SK-N-SH treated with all-trans-retinoic acid at 6 μM for 48 hours (cell line): ENCODE data around the gene LSM4.

Experiments
- ATAC-seq: fragments of 200-7000 bp; cut with Tn5 transposase; 3 replicates; pipeline ENCODE4 v1.9.1; 2020; ENCODE audit warnings: mild to moderate bottlenecking, moderate library complexity
- ARNTL ChIP-seq: fragments of 450-650 bp; formaldehyde crosslinking; IDR thresholded peaks from 2 replicates; pipeline ENCODE4 v1.5.0; 2020; ENCODE audit warnings: low read depth, mild to moderate bottlenecking, moderate library complexity, borderline replicate concordance
- BACH2 ChIP-seq: fragments of 250-450 bp; sonication (Bioruptor Pico); IDR thresholded peaks from 2 replicates; pipeline ENCODE4 v1.9.0; 2021; ENCODE audit warnings: mild to moderate bottlenecking, borderline replicate concordance
- ESRRG ChIP-seq: fragments of 250-450 bp; sonication (Bioruptor Pico); IDR thresholded peaks from 2 replicates; pipeline ENCODE4 v1.6.1; 2021; ENCODE audit warnings: mild to moderate bottlenecking
- GLIS3 ChIP-seq: fragments of 250-450 bp; sonication (Bioruptor Pico); IDR thresholded peaks from 2 replicates; pipeline ENCODE4 v1.5.0; 2020; ENCODE audit warnings: mild to moderate bottlenecking, moderate library complexity
- ISL1 ChIP-seq: fragments of 250-450 bp; sonication (Bioruptor Pico); IDR thresholded peaks from 2 replicates; pipeline ENCODE4 v2.1.2; 2022; ENCODE audit warnings: mild to moderate bottlenecking, moderate library complexity
- OSR1 ChIP-seq: fragments of 250-450 bp; sonication (Bioruptor Pico); IDR thresholded peaks from 2 replicates; pipeline ENCODE4 v1.8.0; 2022; ENCODE audit warnings: moderate library complexity, mild to moderate bottlenecking, inconsistent platforms
- RARB ChIP-seq: fragments of 250-450 bp; sonication (Bioruptor Pico); IDR thresholded peaks from 2 replicates; pipeline ENCODE4 v1.8.0; 2021; ENCODE audit warnings: mild to moderate bottlenecking, moderate library complexity
- SNAI2 ChIP-seq: fragments of 250-450 bp; sonication (Bioruptor Pico); IDR thresholded peaks from 2 replicates; pipeline ENCODE4 v1.5.0; 2020; ENCODE audit warnings: mild to moderate bottlenecking, moderate library complexity
- TCF4 ChIP-seq: fragments of 250-450 bp; sonication (Bioruptor Pico); IDR thresholded peaks from 2 replicates; pipeline ENCODE4 v1.8.0; 2021; ENCODE audit warnings: mild to moderate bottlenecking, moderate library complexity, borderline replicate concordance
- TOX ChIP-seq: fragments of 250-450 bp; sonication (Bioruptor Pico); IDR thresholded peaks from 2 replicates; pipeline ENCODE4 v1.8.0; 2021; ENCODE audit warnings: mild to moderate bottlenecking, moderate library complexity, borderline replicate concordance
- ZC3H10 ChIP-seq: fragments of 250-450 bp; sonication (Bioruptor Pico); IDR thresholded peaks from 2 replicates; pipeline ENCODE4 v1.5.1; 2021; ENCODE audit warnings: mild to moderate bottlenecking, moderate library complexity
- ZFP3 ChIP-seq: fragments of 250-450 bp; sonication (Bioruptor Pico); IDR thresholded peaks from 2 replicates; pipeline ENCODE4 v1.5.0; 2020; ENCODE audit warnings: mild to moderate bottlenecking, moderate library complexity
- ZFP30 ChIP-seq: fragments of 450-650 bp; formaldehyde crosslinking; IDR thresholded peaks from 2 replicates; pipeline ENCODE4 v1.5.0; 2022; ENCODE audit warnings: mild to moderate bottlenecking, moderate library complexity
- ZNF565 ChIP-seq: fragments of 450-650 bp; formaldehyde crosslinking; conservative IDR thresholded peaks from 2 replicates; pipeline ENCODE4 v1.5.0; 2020; ENCODE audit warnings: low read depth, mild to moderate bottlenecking, moderate library complexity
- ZNF70 ChIP-seq: fragments of 450-650 bp; formaldehyde crosslinking; IDR thresholded peaks from 2 replicates; pipeline ENCODE4 v1.5.0; 2020; ENCODE audit warnings: mild to moderate bottlenecking, moderate library complexity
- TF ChIP-seq, protein P1 (sequence below): fragments of 250-450 bp; sonication (Bioruptor Pico); IDR thresholded peaks from 2 replicates; pipeline ENCODE4 v1.8.0; 2021; ENCODE audit warnings: low read depth, mild to moderate bottlenecking, moderate library complexity, borderline replicate concordance
- TF ChIP-seq, protein P2 (sequence below): fragments of 250-450 bp; sonication (Bioruptor Pico); IDR thresholded peaks from 2 replicates; pipeline ENCODE4 v1.8.0; 2020; ENCODE audit warnings: mild to moderate bottlenecking, moderate library complexity, borderline replicate concordance
- TF ChIP-seq, protein P3 (sequence below): fragments of 250-450 bp; sonication (Bioruptor Pico); IDR thresholded peaks from 2 replicates; pipeline ENCODE4 v1.5.1; 2021; ENCODE audit warnings: mild to moderate bottlenecking, moderate library complexity
- TF ChIP-seq, protein P4 (sequence below): fragments of 250-450 bp; sonication (Bioruptor Pico); IDR thresholded peaks from 2 replicates; pipeline ENCODE4 v1.5.0; 2020; ENCODE audit warnings: mild to moderate bottlenecking, moderate library complexity

Gene LSM4

DNA sequence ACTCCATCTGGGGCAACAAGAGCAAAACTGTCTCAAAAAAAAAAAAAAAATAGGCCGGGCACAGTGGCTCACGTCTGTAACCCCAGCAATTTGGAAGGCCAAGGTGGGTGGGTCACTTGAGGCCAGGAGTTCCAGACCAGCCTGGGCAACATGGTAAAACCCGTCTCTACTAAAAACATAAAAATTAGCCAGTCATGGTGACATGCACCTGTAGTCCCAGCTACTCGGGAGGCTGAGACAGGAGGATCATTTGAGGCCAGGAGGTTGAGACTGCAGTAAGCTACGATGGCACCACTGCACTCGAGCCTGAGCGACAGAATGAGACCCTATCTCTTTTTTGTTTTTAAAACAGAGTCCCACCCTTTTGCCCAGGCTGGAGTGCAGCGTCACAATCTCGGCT lies 52.5 kb downstream of the LSM4 start (continued):
- TF ChIP-seq TOX (CRISPR knock-in tag), result no peak

DNA sequence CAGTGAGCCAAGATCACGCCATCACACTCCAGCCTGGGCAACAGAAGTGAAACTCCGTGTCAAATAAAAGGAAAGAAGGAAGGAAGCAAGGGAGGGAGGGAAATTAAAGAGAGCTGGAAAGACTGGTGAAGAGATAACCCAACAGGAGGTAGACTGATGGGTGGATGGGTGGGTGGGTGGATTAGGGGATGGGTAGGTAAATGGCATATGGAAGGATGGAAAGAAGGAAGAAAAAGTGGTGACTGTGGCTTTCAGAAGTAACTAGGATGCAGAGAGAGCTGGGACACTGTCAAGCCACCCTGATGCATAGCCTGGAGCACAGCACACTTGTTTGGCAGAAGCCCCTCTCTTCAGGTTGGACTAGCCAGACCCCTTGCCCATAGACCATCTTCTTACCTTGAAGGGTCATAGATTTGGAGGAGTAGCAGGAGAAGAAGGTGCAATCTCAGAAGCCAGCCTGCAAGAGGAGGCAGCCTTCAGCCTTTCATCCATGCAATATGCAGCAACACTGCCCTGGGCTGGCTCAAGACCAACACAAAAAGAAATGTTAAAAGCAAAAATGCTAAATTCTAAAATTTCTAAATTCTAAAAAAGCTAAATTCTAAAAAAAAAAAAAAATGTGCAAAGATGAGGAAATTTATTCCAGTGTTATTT lies 53.7 kb downstream of the LSM4 start:
- TF ChIP-seq SNAI2 (CRISPR knock-in tag) (no peak), BACH2 (CRISPR knock-in tag) (no peak), ARNTL (no peak), ZFP3 (CRISPR knock-in tag) (no peak)
- TF ChIP-seq, protein P1, sequence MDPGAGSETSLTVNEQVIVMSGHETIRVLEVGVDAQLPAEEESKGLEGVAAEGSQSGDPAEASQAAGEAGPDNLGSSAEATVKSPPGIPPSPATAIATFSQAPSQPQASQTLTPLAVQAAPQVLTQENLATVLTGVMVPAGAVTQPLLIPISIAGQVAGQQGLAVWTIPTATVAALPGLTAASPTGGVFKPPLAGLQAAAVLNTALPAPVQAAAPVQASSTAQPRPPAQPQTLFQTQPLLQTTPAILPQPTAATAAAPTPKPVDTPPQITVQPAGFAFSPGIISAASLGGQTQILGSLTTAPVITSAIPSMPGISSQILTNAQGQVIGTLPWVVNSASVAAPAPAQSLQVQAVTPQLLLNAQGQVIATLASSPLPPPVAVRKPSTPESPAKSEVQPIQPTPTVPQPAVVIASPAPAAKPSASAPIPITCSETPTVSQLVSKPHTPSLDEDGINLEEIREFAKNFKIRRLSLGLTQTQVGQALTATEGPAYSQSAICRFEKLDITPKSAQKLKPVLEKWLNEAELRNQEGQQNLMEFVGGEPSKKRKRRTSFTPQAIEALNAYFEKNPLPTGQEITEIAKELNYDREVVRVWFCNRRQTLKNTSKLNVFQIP (CRISPR knock-in tag), result no peak

DNA sequence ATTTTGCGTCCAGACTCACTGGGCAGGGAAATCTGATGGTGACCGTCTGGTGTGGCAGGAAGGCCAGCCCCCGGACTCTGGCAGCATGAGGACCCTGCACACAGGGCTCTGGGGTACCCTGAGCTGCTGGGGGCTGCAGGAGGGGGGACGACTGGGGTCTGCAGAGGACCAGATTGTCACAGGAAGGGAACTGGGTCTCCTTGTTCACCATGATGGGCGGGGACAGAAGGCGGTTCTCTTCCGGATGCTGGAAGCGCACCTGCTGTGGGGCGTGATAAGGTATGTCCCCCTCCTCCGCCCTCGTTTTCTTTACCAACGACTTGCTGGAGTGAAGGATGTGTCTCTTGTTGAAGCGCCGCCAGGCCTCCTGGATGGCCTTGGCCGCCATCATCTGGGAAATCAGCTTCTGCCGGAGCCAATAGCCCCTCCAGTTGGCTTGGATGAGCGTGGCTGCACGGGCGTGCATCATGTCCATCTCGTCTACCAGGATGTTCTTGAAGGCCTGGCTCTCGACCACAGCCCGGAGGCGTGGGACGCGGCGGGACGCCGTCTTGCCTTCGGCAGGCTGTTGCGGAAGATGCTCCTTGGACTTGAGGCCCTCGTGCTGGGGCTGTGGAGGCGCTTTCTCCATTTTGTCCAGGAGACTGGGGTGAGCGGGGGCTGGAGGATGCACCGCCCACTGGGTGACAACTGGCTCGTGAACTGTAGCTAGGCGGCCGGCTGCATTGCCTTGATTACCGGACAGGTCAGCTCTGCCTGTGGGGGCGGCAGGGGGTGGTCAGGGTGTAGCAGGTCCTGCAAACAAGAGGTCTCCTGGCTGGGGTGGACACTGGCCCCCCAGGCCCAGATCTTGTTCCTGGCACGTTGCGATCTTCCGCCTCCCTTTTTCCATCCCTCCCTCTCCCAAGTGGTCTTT lies 55.8 kb downstream of the LSM4 start:
- no peak for TF ChIP-seq SNAI2 (CRISPR knock-in tag)
- no peak for TF ChIP-seq ZFP3 (CRISPR knock-in tag)
- TF ChIP-seq RARB, result no peak
- TF ChIP-seq ESRRG, result no peak
- TF ChIP-seq, protein P2, sequence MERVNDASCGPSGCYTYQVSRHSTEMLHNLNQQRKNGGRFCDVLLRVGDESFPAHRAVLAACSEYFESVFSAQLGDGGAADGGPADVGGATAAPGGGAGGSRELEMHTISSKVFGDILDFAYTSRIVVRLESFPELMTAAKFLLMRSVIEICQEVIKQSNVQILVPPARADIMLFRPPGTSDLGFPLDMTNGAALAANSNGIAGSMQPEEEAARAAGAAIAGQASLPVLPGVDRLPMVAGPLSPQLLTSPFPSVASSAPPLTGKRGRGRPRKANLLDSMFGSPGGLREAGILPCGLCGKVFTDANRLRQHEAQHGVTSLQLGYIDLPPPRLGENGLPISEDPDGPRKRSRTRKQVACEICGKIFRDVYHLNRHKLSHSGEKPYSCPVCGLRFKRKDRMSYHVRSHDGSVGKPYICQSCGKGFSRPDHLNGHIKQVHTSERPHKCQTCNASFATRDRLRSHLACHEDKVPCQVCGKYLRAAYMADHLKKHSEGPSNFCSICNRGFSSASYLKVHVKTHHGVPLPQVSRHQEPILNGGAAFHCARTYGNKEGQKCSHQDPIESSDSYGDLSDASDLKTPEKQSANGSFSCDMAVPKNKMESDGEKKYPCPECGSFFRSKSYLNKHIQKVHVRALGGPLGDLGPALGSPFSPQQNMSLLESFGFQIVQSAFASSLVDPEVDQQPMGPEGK (CRISPR knock-in tag), result no peak
- TF ChIP-seq, protein P3, sequence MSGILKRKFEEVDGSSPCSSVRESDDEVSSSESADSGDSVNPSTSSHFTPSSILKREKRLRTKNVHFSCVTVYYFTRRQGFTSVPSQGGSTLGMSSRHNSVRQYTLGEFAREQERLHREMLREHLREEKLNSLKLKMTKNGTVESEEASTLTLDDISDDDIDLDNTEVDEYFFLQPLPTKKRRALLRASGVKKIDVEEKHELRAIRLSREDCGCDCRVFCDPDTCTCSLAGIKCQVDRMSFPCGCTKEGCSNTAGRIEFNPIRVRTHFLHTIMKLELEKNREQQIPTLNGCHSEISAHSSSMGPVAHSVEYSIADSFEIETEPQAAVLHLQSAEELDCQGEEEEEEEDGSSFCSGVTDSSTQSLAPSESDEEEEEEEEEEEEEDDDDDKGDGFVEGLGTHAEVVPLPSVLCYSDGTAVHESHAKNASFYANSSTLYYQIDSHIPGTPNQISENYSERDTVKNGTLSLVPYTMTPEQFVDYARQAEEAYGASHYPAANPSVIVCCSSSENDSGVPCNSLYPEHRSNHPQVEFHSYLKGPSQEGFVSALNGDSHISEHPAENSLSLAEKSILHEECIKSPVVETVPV (CRISPR knock-in tag), result no peak
- TF ChIP-seq, protein P4, sequence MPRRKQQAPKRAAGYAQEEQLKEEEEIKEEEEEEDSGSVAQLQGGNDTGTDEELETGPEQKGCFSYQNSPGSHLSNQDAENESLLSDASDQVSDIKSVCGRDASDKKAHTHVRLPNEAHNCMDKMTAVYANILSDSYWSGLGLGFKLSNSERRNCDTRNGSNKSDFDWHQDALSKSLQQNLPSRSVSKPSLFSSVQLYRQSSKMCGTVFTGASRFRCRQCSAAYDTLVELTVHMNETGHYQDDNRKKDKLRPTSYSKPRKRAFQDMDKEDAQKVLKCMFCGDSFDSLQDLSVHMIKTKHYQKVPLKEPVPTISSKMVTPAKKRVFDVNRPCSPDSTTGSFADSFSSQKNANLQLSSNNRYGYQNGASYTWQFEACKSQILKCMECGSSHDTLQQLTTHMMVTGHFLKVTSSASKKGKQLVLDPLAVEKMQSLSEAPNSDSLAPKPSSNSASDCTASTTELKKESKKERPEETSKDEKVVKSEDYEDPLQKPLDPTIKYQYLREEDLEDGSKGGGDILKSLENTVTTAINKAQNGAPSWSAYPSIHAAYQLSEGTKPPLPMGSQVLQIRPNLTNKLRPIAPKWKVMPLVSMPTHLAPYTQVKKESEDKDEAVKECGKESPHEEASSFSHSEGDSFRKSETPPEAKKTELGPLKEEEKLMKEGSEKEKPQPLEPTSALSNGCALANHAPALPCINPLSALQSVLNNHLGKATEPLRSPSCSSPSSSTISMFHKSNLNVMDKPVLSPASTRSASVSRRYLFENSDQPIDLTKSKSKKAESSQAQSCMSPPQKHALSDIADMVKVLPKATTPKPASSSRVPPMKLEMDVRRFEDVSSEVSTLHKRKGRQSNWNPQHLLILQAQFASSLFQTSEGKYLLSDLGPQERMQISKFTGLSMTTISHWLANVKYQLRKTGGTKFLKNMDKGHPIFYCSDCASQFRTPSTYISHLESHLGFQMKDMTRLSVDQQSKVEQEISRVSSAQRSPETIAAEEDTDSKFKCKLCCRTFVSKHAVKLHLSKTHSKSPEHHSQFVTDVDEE (CRISPR knock-in tag), result no peak
- ATAC-seq, result no peak

More for the DNA sequence above, 53.7 kb downstream of the LSM4 start:
- no peak for ATAC-seq

DNA sequence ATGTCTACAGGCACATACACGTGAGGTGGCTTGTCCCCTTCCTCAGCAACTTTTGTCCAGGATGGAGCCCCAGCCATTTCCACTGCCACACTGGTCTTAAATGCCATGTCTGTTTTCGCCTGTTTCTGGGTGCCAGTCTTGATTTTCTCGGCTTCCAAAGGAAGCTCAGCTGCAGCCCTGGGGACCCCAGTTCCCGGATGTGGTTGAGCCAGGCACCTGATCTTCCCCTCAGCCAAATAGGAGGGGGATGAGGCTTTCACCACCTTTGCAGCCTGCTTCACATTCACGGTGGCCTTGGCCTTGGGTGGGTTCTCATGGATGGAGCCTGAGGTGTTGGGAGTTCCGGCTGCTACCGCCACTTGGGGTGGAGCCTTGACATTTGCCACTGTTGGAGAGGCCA lies 57.3 kb downstream of the LSM4 start:
- ATAC-seq, result no peak
- TF ChIP-seq, protein P1 (CRISPR knock-in tag), result no peak
- TF ChIP-seq ZFP30 (CRISPR knock-in tag) (no peak), ZFP3 (CRISPR knock-in tag) (no peak), ZNF565 (CRISPR knock-in tag) (no peak), ESRRG (no peak), ZC3H10 (CRISPR knock-in tag) (no peak), SNAI2 (CRISPR knock-in tag) (no peak), GLIS3 (no peak), RARB (no peak), OSR1 (CRISPR knock-in tag) (no peak), BACH2 (CRISPR knock-in tag) (no peak), ZNF70 (CRISPR knock-in tag) (no peak), ISL1 (no peak), TCF4 (CRISPR knock-in tag) (no peak)
- TF ChIP-seq, protein P3 (CRISPR knock-in tag), result no peak
- TF ChIP-seq, protein P2 (CRISPR knock-in tag), result no peak
